ENCODE data around the gene OR51I2. TPM values are rescaled to one million over a fixed set of nuclear protein-coding genes. Genes with fewer than 3 reads are reported as not detected.

OR51I2 gene
- total RNA-seq, 1 experiment from 2014 or later: not detected

DNA sequence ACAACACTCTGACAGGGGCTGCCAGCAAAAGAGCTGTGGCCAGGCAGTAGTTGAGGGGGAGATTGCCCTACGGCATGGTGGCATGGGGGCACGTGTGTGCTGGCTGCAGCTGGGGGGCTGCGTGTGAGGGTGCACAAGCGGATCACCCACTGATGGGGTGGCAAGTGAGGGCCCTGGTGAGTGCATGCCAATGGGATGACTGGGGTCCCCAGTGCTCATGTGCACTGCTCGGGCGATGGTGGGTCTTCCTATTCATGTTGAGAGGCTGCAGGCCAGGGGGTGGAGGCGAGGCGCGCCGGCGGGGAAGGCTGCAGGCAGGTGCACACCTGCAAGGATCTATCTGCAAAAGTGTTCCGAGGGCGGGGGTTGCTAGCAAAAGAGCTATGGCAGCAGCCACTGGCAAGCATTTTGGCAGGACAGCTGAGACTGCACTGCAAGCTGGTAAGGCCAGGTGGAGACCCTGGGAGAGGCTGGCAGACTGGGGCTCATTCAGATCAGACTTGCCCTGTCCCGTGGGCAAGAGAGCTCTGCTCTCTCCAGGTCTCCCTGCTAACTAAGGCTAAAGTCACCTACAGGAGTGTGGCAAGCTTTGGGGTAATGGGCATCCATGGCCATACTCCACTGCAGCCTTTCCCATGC lies 12.0 kb downstream of the OR51I2 start:
- H3K18ac ChIP-seq (ENCODE audit: insufficient read length, low read depth, low read length): no peak overlapping the region
- H3K4me1 Mint-ChIP-seq: no peaks in the 10 kb centered on the region
- H3T11ph ChIP-seq (ENCODE audit: low read length): no peak overlapping the region
- no peaks in the 10 kb centered on the region for H4K20me1 ChIP-seq (ENCODE audit: control insufficient read depth, insufficient read depth, insufficient read length)
- H3K9me3 Mint-ChIP-seq: no peaks in the 10 kb centered on the region
- H2AFZ ChIP-seq (ENCODE audit: low read length): no peak overlapping the region
- H3K27me3 Mint-ChIP-seq (ENCODE audit: low read depth): no peaks in the 10 kb centered on the region
- H3K79me2 ChIP-seq (ENCODE audit: insufficient read depth, low read length): no peaks in the 10 kb centered on the region
- no peak overlapping the region for H4K8ac ChIP-seq (replicated peaks; ENCODE audit: insufficient read length, low read depth, low read length)
- H3K27ac ChIP-seq (ENCODE audit: insufficient read length, low read depth, low read length): no peak overlapping the region
- H3K23me2 ChIP-seq (ENCODE audit: insufficient read length, low read depth, low read length, poor library complexity, severe bottlenecking): no peaks in the 10 kb centered on the region
- H2BK5ac ChIP-seq (ENCODE audit: insufficient read length, low read length): no peak overlapping the region
- H3K4ac ChIP-seq (ENCODE audit: low read depth, low read length): no peak overlapping the region
- no peak overlapping the region for H3K9ac ChIP-seq (ENCODE audit: extremely low read depth, insufficient read length, low read length)
- no peak overlapping the region for H2BK120ac ChIP-seq (ENCODE audit: low read depth, low read length, poor library complexity, severe bottlenecking)
- H3K23ac ChIP-seq (ENCODE audit: insufficient read length, low read depth, low read length): no peak overlapping the region
- no peak overlapping the region for H4K91ac ChIP-seq (ENCODE audit: insufficient read length, low read depth, low read length)
- H3K4me1 ChIP-seq (ENCODE audit: insufficient read depth, low read length): no peaks in the 10 kb centered on the region
- no peak overlapping the region for H3K4me2 ChIP-seq (ENCODE audit: insufficient read depth, insufficient read length, low read length)
- H3K79me1 ChIP-seq (ENCODE audit: insufficient read depth, low read depth, low read length, poor library complexity, severe bottlenecking): no peaks in the 10 kb centered on the region
- H3K56ac ChIP-seq (ENCODE audit: insufficient read length, low read depth, low read length): no peak overlapping the region
- no peak overlapping the region for H3K14ac ChIP-seq (ENCODE audit: insufficient read depth, low read length)
- TF ChIP-seq, protein P1, sequence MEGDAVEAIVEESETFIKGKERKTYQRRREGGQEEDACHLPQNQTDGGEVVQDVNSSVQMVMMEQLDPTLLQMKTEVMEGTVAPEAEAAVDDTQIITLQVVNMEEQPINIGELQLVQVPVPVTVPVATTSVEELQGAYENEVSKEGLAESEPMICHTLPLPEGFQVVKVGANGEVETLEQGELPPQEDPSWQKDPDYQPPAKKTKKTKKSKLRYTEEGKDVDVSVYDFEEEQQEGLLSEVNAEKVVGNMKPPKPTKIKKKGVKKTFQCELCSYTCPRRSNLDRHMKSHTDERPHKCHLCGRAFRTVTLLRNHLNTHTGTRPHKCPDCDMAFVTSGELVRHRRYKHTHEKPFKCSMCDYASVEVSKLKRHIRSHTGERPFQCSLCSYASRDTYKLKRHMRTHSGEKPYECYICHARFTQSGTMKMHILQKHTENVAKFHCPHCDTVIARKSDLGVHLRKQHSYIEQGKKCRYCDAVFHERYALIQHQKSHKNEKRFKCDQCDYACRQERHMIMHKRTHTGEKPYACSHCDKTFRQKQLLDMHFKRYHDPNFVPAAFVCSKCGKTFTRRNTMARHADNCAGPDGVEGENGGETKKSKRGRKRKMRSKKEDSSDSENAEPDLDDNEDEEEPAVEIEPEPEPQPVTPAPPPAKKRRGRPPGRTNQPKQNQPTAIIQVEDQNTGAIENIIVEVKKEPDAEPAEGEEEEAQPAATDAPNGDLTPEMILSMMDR (conservative IDR thresholded peaks at IDR 0.05): no peak
- no peak overlapping the region for H2BK20ac ChIP-seq (ENCODE audit: low read depth, low read length, poor library complexity, severe bottlenecking)
- H3K27me3 ChIP-seq (ENCODE audit: insufficient read depth, low read length): no peaks in the 10 kb centered on the region
- no peaks in the 10 kb centered on the region for H3K36me3 Mint-ChIP-seq (ENCODE audit: insufficient read depth in 1 of 3, low read depth in 3 of 3)
- no peak overlapping the region for H3K27ac Mint-ChIP-seq
- no peak for DNase-seq
- no peaks in the 10 kb centered on the region for H3K9me3 ChIP-seq (ENCODE audit: control insufficient read depth, low read depth, low read length)
- H2BK15ac ChIP-seq (ENCODE audit: low read depth, low read length): no peak overlapping the region
- H2AK5ac ChIP-seq (ENCODE audit: insufficient read length, low read length): no peak overlapping the region
- no peak overlapping the region for H2BK12ac ChIP-seq (ENCODE audit: insufficient read length, low read depth, low read length)
- WGBS (ENCODE audit: extremely low coverage, insufficient read length, low lambda C conversion rate): no CpG with 5 or more reads among the region's 14 CpGs
- H3K4me3 Mint-ChIP-seq: no peak overlapping the region
- H4K5ac ChIP-seq (ENCODE audit: insufficient read length, low read depth, low read length): no peak overlapping the region
